Stomach (tissue), 4 donors: ENCODE results near the gene MICAL3.

Experiments
- EP300 ChIP-seq: sonication (generic); formaldehyde crosslinking; IDR thresholded peaks from one replicate; pipeline ENCODE4 v1.6.1; 2017; ENCODE audit warnings: antibody characterized with exemption
- POLR2A ChIP-seq, 4 donors: fragments of 450-650 bp; IDR thresholded peaks; one replicate each; pipeline ENCODE4 v1.6.1; 2016; ENCODE audit warnings: antibody characterized with exemption in 4 of 4, control low read depth in 2 of 4, mild to moderate bottlenecking in 1 of 4, moderate library complexity in 1 of 4
- POLR2AphosphoS5 ChIP-seq, 3 donors: sonication (generic); formaldehyde crosslinking; IDR thresholded peaks; one replicate each; pipeline ENCODE4 v1.6.1; 2016; ENCODE audit warnings: antibody characterized with exemption in 3 of 3
- TF ChIP-seq, protein P1 (sequence below), 7 experiments: fragments of 450-650 bp in 4 of 7; fragments of 200-600 bp in 3 of 7; sonication (generic) in 3 of 7; IDR thresholded peaks; one replicate each; pipeline ENCODE4 v1.5.1; 2016 to 2019; ENCODE audit warnings: antibody characterized with exemption in 7 of 7, control low read depth in 2 of 7, mild to moderate bottlenecking in 1 of 7

DNA sequence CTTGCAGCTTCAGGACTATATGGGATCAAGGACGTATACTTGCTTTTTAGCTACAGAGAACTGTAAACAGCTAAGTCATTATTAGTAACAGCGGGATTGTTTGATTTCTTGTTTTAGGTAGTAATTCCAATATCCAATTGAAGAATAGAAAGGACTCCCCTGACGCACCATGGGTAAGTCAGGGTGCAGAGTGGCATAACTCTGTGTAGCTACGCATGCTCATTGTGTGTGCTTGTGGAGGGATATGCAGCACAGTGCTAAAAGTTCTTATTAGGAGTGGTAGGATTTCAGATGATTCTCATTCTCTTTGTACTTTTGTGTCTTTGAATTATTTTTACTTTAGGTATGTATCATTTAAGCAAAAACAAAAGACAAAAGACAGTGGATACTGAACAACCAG is 45.7 kb upstream of the MICAL3 start:
- TF ChIP-seq POLR2A (IDR thresholded peaks at IDR 0.05) (no peak), EP300 (no peak), POLR2AphosphoS5 (IDR thresholded peaks at IDR 0.05) (no peak)
- TF ChIP-seq, protein P1, sequence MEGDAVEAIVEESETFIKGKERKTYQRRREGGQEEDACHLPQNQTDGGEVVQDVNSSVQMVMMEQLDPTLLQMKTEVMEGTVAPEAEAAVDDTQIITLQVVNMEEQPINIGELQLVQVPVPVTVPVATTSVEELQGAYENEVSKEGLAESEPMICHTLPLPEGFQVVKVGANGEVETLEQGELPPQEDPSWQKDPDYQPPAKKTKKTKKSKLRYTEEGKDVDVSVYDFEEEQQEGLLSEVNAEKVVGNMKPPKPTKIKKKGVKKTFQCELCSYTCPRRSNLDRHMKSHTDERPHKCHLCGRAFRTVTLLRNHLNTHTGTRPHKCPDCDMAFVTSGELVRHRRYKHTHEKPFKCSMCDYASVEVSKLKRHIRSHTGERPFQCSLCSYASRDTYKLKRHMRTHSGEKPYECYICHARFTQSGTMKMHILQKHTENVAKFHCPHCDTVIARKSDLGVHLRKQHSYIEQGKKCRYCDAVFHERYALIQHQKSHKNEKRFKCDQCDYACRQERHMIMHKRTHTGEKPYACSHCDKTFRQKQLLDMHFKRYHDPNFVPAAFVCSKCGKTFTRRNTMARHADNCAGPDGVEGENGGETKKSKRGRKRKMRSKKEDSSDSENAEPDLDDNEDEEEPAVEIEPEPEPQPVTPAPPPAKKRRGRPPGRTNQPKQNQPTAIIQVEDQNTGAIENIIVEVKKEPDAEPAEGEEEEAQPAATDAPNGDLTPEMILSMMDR (IDR thresholded peaks at IDR 0.05), result no peak
